Stimulated activated memory B cell treated with anti-CD40 and anti-IgM and Interleukin-4, amounts not matched to agents 10 μg/mL and 1 μg/mL and 100 μg/mL, for 72 hours (primary cell): ENCODE data around the gene CEBPZOS.

Experiments
- ATAC-seq: fragments of 150-1000 bp; cut with Tn5 transposase; 2 replicates; pipeline ENCODE4 v1.10.0; 2021
- H3K27ac Mint-ChIP-seq: one replicate; pipeline ENCODE4 v1.8.0; 2022; ENCODE audit warnings: mild to moderate bottlenecking, mixed read lengths
- H3K27me3 Mint-ChIP-seq: one replicate; pipeline ENCODE4 v1.8.0; 2022; ENCODE audit warnings: mixed read lengths
- H3K36me3 Mint-ChIP-seq: one replicate; pipeline ENCODE4 v1.8.0; 2022; ENCODE audit warnings: mixed read lengths
- H3K4me1 Mint-ChIP-seq: one replicate; pipeline ENCODE4 v1.8.0; 2022; ENCODE audit warnings: mixed read lengths
- H3K4me3 Mint-ChIP-seq: one replicate; pipeline ENCODE4 v1.8.0; 2022; ENCODE audit warnings: mild to moderate bottlenecking, moderate library complexity, mixed read lengths
- H3K9me3 Mint-ChIP-seq: one replicate; pipeline ENCODE4 v1.8.0; 2022; ENCODE audit warnings: mixed read lengths

CEBPZOS gene

DNA sequence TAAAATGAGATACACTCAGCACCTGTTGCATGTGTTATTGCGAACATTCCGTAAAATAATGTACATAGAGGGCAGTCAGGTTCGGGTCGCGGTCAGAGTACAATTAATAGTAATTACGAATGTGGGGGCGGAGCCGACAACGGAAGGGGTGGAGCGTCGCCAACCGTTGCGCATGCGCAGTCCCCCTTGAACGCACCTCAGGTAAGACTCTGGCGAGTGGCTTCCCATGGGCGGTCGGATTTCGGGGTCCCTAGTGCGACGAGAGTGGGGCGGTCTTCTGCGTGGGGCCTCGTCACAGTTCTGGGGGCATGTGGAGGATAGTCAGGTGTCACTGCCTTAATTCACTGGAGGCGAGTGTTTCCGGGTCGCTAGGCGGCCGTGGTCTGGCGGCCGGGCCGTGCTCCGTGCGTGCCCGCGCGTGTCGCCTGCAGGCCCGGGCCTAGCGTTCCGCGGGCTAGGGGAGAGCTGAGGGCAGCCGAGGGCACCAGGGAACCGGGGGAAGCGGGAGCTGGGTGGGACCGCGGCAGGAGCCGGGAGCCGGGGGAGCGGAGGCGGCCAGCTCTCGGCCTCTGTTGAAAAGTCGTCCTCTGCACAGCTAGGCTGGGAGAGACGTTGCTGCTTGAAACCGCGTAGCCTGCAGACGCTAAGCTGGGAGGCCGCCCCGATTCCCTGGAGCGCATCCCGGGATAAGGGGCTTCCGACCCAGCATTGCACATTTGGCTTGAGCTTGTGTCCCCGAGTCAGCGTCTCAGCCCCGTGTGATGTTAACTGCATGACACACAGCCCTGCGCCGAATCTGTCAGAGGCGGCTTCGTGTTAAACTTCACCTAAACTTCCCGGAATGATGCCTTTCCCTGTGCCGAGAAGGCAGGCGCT is at the start of gene CEBPZOS:
Gene CEBPZOS, plus strand, starts transcription at position 177 of the 876 bp plus-strand sequence. CDS start 3,209 bp downstream, outside the sequence.
- Mint-ChIP-seq H3K27me3 (no peaks in the 10 kb centered on the region), H3K9me3 (no peaks in the 10 kb centered on the region), H3K27ac (peak within 1 kb of the TSS; percentile 94), H3K36me3 (peaks cover under 1% of the 10 kb centered on the region), H3K4me1 (peaks cover 22% of the 10 kb centered on the region), H3K4me3 (peak within 1 kb of the TSS; percentile 96)
- ATAC-seq: peak; percentile 93

DNA sequence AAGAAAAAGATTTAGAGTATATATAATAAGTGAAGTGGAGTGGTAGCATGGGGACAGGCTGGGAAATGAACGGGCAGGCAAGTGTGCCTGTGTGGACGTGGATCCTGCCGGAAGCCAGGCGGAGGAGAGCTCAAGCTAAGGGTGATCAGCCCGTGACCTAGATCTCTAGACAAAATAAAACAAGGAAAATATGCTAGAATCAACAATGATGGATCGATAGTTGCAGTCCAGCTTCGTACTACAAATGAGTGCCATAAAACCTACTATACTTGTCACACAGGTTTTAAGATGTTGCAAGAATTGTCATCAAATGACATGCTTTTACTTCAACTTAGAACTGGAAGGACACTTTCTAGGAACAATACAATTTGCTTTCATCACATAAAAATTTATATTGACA is 48.0 kb upstream of the CEBPZOS start:
- Mint-ChIP-seq H3K9me3 (peaks cover 4% of the 10 kb centered on the region), H3K4me1 (peaks cover 25% of the 10 kb centered on the region), H3K27ac (no peak overlapping the region), H3K27me3 (no peaks in the 10 kb centered on the region), H3K36me3 (peaks cover 54% of the 10 kb centered on the region), H3K4me3 (no peak overlapping the region)
- ATAC-seq: no peak

DNA sequence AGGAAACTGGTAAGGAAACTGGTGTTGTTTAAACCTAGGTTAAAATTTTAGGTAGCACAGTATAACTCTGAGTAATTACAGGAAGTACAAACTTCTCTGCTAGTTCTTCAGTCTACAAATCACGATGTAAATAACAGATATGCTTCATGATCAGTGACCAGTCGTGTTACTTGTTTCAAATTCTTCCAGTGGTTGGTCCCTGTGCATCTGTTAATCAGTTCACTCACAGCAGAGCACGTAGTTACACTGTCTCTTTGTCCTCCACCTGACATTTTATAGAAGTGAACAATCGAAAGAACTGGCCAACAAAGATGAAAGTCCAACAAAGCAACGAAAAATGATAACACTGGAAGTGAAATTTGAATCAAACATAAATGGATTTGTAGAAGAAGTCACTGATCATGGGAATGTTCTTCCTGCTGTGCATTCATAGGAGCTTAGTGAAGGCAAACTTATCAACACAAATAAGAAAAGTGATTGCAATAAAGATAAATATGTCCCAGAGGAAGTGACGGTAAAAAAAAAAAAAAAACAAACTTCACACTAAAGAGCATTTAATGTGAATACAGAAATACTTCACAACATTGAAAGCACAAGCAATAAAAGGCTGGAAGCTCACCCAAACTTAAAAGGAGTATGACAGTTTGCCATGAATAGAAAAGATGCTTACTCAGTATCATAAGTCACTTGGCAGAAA is 46.5 kb upstream of the CEBPZOS start:
- H3K4me1 Mint-ChIP-seq: peaks cover 35% of the 10 kb centered on the region
- peaks cover 58% of the 10 kb centered on the region for H3K36me3 Mint-ChIP-seq
- no peaks in the 10 kb centered on the region for H3K27me3 Mint-ChIP-seq
- ATAC-seq: no peak
- H3K4me3 Mint-ChIP-seq: no peak overlapping the region
- H3K27ac Mint-ChIP-seq: peak overlapping the region; percentile 17
- peaks cover 4% of the 10 kb centered on the region for H3K9me3 Mint-ChIP-seq

GRCh38 chr2:37153224-37153623 is 43.1 kb upstream of the CEBPZOS start:
- Mint-ChIP-seq H3K36me3 (peaks cover 35% of the 10 kb centered on the region), H3K4me1 (peaks cover 50% of the 10 kb centered on the region), H3K4me3 (no peak overlapping the region), H3K27ac (no peak overlapping the region), H3K9me3 (peaks cover 4% of the 10 kb centered on the region), H3K27me3 (no peaks in the 10 kb centered on the region)
- no peak for ATAC-seq

DNA sequence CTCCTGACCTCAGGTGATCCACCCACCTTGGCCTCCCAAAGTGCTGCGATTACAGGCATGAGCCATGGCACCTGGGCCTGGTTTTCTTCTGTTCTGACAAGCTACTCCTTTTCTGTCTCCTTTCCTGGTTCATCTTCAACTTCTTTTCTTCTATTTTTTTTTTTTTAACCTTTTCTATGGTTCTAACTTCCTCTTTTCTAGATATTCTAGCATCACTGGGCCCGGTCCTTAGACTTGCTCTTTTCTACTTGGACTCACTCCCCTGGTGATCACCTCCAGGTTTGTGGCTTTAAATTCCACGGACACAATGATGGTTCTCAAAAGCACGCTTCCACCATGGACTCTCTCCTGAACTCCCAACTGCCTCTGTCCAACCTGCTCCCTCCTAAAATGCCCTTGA is 41.5 kb upstream of the CEBPZOS start:
- no peaks in the 10 kb centered on the region for H3K27me3 Mint-ChIP-seq
- peaks cover 4% of the 10 kb centered on the region for H3K9me3 Mint-ChIP-seq
- H3K4me1 Mint-ChIP-seq: peaks cover 46% of the 10 kb centered on the region
- H3K27ac Mint-ChIP-seq: peak overlapping the region; percentile 86
- peak overlapping the region; percentile 84 for H3K4me3 Mint-ChIP-seq
- ATAC-seq: peak; percentile 54
- H3K36me3 Mint-ChIP-seq: peaks cover 27% of the 10 kb centered on the region

- peaks cover 4% of the 10 kb centered on the region for H3K9me3 Mint-ChIP-seq
- peaks cover 27% of the 10 kb centered on the region for H3K36me3 Mint-ChIP-seq
- H3K27me3 Mint-ChIP-seq: no peaks in the 10 kb centered on the region
- H3K27ac Mint-ChIP-seq: peak overlapping the region; percentile 86
- ATAC-seq: peak; percentile 34
- H3K4me3 Mint-ChIP-seq: peak overlapping the region; percentile 84
- peaks cover 43% of the 10 kb centered on the region for H3K4me1 Mint-ChIP-seq
Observed at GRCh38 chr2:37156071-37156856, 40.0 kb upstream of the CEBPZOS start.

- H3K27me3 Mint-ChIP-seq: no peaks in the 10 kb centered on the region
- ATAC-seq: peak; percentile 91
- H3K27ac Mint-ChIP-seq: peak within 1 kb of the TSS; percentile 86
- peaks cover 20% of the 10 kb centered on the region for H3K36me3 Mint-ChIP-seq
- H3K4me1 Mint-ChIP-seq: peaks cover 43% of the 10 kb centered on the region
- peaks cover 4% of the 10 kb centered on the region for H3K9me3 Mint-ChIP-seq
- peak within 1 kb of the TSS; percentile 84 for H3K4me3 Mint-ChIP-seq
Observed at GRCh38 chr2:37156857-37157714, 39.2 kb upstream of the CEBPZOS start, which contains the start of gene EIF2AK2. EIF2AK2 (minus strand) TSS chr2:37156980; CDS start chr2:37147806, 9,174 bp downstream.

GRCh38 chr2:37164757-37165156 is 31.5 kb upstream of the CEBPZOS start:
- no peaks in the 10 kb centered on the region for H3K27me3 Mint-ChIP-seq
- H3K4me1 Mint-ChIP-seq: peaks cover 6% of the 10 kb centered on the region
- H3K36me3 Mint-ChIP-seq: peaks cover 11% of the 10 kb centered on the region
- ATAC-seq: no peak
- peaks cover 15% of the 10 kb centered on the region for H3K9me3 Mint-ChIP-seq
- H3K4me3 Mint-ChIP-seq: no peak overlapping the region
- no peak overlapping the region for H3K27ac Mint-ChIP-seq

DNA sequence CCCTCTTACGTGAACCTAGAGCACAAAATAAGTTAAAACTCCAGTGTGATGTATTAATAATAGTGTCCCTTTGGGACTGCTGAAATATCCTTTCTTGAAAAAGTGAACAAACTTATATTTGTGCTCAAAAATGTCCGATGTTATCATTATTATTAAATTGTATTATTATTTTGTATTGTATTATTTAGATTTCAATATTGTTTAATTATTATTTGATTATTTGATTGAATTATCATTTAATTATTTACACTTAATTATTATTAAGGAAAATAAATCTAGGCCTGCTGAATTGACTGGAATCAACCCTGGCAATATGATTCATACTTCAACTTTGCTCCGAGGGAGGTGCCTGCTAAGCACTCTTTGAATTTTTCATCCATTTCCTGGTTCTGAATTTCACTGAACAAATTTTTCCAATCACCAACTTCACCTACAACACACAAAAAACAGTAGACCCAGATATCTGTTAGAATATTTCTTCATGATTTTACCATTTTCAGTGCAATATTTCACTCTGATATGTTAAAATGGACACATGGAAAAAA is 28.6 kb upstream of the CEBPZOS start:
- Mint-ChIP-seq H3K27ac (no peak overlapping the region), H3K4me1 (peaks cover 6% of the 10 kb centered on the region), H3K9me3 (peaks cover 15% of the 10 kb centered on the region), H3K4me3 (no peak overlapping the region), H3K36me3 (peaks cover 11% of the 10 kb centered on the region), H3K27me3 (no peaks in the 10 kb centered on the region)
- ATAC-seq: no peak

DNA sequence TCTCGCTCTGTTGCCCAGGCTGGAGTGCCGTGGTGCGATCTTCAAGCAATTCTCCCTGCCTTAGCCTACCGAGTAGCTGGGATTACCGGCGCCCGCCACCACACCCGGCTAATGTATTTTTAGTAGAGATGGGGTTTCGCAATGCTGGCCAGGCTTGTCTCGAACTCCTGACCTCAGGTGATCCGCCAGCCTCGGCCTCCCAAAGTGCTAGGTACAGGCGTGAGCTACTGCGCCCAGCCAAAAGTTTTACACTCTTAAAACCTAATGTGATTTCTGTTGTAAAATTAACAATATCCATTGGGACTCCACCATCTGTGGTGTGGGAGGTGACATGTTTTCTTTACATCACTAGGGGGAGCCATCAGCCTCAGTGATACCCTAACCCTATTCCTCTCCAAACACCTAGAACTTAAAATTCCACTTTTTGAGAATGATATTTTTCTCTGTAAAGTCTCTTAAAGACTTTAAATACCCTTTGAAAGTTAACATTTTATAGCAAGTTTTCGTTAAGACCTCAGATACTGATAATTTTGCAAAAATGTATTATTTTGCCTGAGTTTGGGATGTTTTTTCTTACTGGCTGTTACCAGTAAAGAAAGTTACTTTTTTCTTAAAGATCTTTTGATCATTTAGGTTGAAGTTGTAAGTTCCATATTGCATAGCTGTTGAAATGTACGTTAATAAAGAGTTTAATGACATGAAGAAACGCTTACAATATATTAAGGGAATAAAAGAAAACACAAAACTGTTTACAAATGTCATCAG is 27.9 kb upstream of the CEBPZOS start:
- ATAC-seq: peak; percentile 59
- no peaks in the 10 kb centered on the region for H3K27me3 Mint-ChIP-seq
- H3K4me3 Mint-ChIP-seq: no peak overlapping the region
- peaks cover 6% of the 10 kb centered on the region for H3K4me1 Mint-ChIP-seq
- peaks cover 11% of the 10 kb centered on the region for H3K36me3 Mint-ChIP-seq
- no peak overlapping the region for H3K27ac Mint-ChIP-seq
- H3K9me3 Mint-ChIP-seq: peaks cover 15% of the 10 kb centered on the region

DNA sequence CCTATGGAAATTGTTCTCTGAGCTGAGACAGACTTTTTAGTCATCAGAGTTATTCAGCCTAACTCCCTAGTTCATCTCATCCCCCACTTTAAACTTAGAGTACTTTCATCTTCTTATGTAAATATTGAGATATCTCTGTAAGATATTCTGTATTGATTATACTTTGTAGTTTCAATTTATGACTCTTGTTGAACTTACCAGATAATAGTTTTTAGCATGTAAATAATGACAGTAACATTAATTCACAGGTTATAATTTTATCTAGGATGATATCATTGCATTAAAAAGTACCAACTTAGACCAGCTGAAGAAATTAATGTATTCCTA is 24.7 kb upstream of the CEBPZOS start:
- ATAC-seq: no peak
- Mint-ChIP-seq H3K36me3 (peaks cover 1% of the 10 kb centered on the region), H3K9me3 (peaks cover under 1% of the 10 kb centered on the region), H3K27me3 (no peaks in the 10 kb centered on the region), H3K27ac (no peak overlapping the region), H3K4me3 (no peak overlapping the region), H3K4me1 (peaks cover 2% of the 10 kb centered on the region)

GRCh38 chr2:37173741-37174140 is 22.6 kb upstream of the CEBPZOS start:
- no peaks in the 10 kb centered on the region for H3K4me1 Mint-ChIP-seq
- ATAC-seq: no peak
- no peaks in the 10 kb centered on the region for H3K9me3 Mint-ChIP-seq
- no peaks in the 10 kb centered on the region for H3K36me3 Mint-ChIP-seq
- H3K27ac Mint-ChIP-seq: no peak overlapping the region
- no peak overlapping the region for H3K4me3 Mint-ChIP-seq
- H3K27me3 Mint-ChIP-seq: no peaks in the 10 kb centered on the region

DNA sequence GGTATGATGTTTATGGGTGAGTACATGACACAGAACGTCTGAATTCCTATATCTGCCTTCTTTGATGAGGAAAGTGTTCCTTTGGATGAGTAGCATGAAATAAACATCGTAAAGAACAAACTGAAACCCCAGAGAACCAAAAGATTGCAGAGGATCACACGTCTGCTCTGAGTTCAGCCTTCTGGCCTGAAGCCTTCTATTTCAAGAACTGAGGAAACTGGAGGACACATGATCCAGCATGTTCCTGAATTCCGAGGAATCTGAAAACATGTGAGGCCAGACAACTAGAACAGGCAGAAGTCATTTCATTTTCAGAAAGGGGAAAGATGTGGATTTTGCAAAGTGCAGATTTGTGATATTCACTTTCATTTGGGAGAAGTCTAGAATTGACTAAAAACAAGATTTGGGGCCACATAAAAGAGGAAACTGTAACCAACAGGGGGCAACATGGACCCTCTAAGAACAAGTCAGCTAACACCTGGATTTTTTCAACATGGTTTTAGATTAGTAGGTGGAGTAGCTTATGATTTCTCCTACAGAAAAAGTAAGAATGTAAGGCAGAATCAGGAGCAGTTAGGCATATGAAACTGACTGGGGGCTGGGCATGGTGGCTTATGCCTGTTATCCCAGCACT is 16.2 kb upstream of the CEBPZOS start:
- Mint-ChIP-seq H3K4me3 (no peak overlapping the region), H3K4me1 (no peaks in the 10 kb centered on the region), H3K27me3 (peaks cover 29% of the 10 kb centered on the region), H3K36me3 (no peaks in the 10 kb centered on the region), H3K9me3 (no peaks in the 10 kb centered on the region), H3K27ac (no peak overlapping the region)
- no peak for ATAC-seq
